Erythroblast (primary cell): ENCODE results near the gene GPC4.

Experiments
- DNase-seq, 2 experiments: peaks; one replicate each; lab custom pipeline; 2025; lab: John Stamatoyannopoulos, UW
- GATA1 ChIP-seq: IDR thresholded peaks from 2 replicates; pipeline ENCODE4 v1.6.1; 2011; ENCODE audit warnings: low read depth, mild to moderate bottlenecking, control low read depth, low read length, moderate library complexity
- POLR2A ChIP-seq: IDR thresholded peaks from 2 replicates; pipeline ENCODE4 v1.6.1; 2011; ENCODE audit warnings: mild to moderate bottlenecking, low read length

The GPC4 gene

DNA sequence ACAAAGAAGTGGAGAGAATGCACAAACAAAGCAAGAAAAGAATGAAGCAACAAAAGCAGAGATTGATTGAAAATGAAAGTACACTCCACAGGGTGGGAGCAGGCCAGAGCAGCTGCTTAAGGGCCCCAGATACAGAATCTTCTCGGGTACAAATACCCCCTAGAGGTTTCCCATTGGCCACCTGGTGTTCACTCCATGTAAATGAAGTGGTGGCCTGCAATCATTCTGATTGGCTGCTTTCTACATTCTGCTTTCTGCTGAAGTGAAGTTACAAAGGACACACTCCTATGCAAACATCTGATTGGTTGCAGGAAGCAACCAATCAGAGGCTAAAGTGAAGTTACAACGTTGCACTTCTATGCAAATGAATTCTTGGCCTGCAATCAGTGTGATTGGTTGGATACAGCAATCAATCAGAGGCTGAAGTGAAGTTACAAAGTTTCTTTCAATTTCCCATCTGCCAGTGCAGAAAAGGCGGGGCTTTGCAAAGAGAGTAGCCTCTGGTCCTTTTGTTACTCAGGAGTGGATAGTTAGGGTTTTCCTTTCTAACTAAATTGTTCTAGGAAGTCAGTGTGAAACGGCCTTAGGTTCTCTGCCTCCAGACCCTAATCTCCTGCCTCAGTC, 19.0 kb upstream of the GPC4 start:
- TF ChIP-seq GATA1 = no peak
- no peak for TF ChIP-seq POLR2A
- no peak for DNase-seq

GRCh38 chrX:133419911-133420310, 4.6 kb upstream of the GPC4 start:
- TF ChIP-seq POLR2A = no peak
- no peak for TF ChIP-seq GATA1
- no peak for DNase-seq

GRCh38 chrX:133418588-133418987, 3.3 kb upstream of the GPC4 start:
- no peak for TF ChIP-seq GATA1
- no peak for TF ChIP-seq POLR2A
- no peak for DNase-seq

DNA sequence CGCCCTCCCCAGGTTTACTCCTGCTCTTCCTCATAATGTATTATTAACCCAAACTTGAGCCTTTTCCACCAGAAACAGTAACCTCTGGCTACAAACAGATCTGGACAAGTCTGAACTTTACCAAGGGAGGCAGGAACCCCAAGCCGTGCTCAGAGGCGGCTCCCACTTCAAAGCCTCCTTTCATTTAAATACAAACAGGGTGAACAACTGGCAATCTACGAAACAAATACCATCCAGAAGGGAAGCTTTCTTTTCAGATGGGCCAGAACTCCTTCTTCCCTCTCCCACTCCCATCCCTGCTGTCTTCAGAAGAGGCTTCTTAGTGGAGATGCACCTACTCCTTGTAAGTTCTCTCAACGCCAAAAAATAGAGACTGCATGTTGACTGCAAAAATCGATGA, 2.1 kb upstream of the GPC4 start:
- no peak for TF ChIP-seq POLR2A
- no peak for DNase-seq

GRCh38 chrX:133414406-133415275, 648 bp downstream of the GPC4 start:
- no peak for DNase-seq

GRCh38 chrX:133413218-133413925, 1.9 kb downstream of the GPC4 start:
- TF ChIP-seq POLR2A = no peak
- no peak for TF ChIP-seq GATA1
- DNase-seq = no peak

More at GRCh38 chrX:133414406-133415275, 648 bp downstream of the GPC4 start:
- TF ChIP-seq POLR2A (no peak), GATA1 (no peak)

- no peak for DNase-seq
- no peak for TF ChIP-seq POLR2A
- TF ChIP-seq GATA1 = no peak
Observed at GRCh38 chrX:133412665-133413064, 2.6 kb downstream of the GPC4 start.

GRCh38 chrX:133412246-133412645, 3.0 kb downstream of the GPC4 start:
- no peak for DNase-seq
- TF ChIP-seq GATA1 (no peak), POLR2A (no peak)

- no peak for DNase-seq
- TF ChIP-seq GATA1 (no peak), POLR2A (no peak)
Observed at GRCh38 chrX:133410550-133410949, 4.7 kb downstream of the GPC4 start.

- DNase-seq = no peak
- no peak for TF ChIP-seq POLR2A
Observed at GRCh38 chrX:133405498-133406185, 9.6 kb downstream of the GPC4 start.

DNA sequence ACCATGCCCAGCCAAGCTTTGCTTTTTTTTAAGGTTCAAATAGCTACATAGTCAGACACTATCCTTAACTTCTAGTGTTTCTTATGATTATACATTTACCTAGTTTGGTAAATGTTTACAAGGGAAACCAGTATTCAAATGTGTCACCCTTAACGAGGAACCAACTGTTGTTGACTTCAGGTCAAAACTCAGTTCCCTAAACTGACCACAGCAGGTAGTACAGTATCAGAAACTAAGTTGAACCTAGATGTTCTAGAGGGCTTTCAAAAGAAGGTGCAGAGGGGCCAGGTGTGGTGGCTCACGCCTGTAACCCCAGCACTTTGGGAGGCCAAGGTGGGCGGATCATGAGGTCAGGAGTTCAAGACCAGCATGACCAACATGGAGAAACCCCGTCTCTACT, 11.3 kb downstream of the GPC4 start:
- DNase-seq = no peak
- TF ChIP-seq GATA1 (no peak), POLR2A (no peak)

DNA sequence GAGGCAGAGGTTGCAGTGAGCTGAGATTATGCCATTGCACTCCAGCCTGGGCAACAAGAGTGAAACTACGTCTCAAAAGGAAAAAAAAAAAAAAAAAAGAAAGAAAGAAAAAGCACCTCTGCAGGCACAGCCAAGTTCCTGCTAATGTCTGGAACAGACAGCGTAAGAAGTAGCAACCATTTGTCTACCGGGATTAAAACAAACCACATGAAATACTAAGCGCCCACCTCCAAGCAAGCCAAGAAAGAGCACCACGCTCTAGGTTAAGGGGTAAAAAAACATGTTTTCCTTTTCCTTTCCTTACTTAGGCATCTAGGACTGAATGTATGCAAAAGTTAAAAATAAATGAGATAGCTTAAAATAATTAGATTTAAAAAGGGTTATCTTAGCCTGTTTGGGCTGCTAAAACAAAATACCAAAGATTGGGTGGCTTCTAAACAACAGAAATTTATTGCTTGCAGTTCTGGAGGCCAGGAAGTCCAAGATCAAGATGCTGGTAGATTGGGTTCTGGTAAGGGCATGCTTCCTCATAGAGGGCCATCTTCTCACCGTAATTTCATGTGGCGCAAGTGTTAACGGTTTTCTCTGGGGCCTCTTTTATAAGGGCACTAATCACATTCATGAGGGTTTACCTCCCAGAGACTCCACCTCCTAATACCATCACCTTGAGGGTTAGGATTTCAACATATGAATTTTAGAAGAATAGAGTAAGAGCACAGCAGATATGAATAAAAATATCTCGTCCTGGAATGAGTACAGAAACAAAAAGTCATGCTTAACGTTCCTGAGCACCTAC, 12.3 kb downstream of the GPC4 start:
- TF ChIP-seq GATA1 (no peak), POLR2A (no peak)
- DNase-seq = no peak

DNA sequence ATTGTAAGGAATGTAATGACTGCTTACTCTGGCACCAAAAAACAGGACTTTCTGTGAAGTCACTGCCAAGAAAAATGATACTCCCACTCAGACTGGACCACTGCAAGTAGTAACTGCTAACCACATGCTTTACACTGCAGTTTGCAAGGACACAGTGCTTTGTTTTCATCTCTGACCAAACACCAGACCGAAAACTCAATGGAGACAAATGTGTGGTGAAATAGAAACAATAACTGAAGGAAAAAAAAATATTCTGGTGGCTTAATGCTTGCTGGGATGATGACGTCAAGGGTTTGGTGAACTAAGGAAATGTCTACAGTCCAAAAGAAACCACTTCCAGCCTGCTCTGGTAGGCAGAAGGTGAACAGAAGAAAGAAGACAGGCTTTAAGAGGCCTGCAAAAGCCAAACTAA, 13.2 kb downstream of the GPC4 start:
- TF ChIP-seq POLR2A (no peak), GATA1 (no peak)
- DNase-seq = no peak
